Lung microvascular endothelial cell (primary cell): ENCODE measurements around the gene ACSF3. TPM values are rescaled to one million over a fixed set of nuclear protein-coding genes. Genes with fewer than 3 reads are reported as not detected.
A peak's percentile ranks its signal among the peaks of the same experiment; 100 is the strongest.

ENCODE experiments used
- DNase-seq, 2 donors: peaks; one replicate each; pipeline versions ENCODE4 v3.0.0 to v3.0.0-alpha.2; 2010; ENCODE audit warnings: low read depth in 2 of 2
- total RNA-seq: library from RNA; depleted of rRNA; stranded (reverse); fragments of >200 nt; gene quantifications from 2 replicates; pipeline ENCODE4 v1.2.1, GENCODE V29; 2014

ACSF3 gene
- total RNA-seq, 1 donor from 2014 or later = 13.9 TPM

GRCh38 chr16:89200124-89200849 lies 106.6 kb downstream of the ACSF3 start, which contains the start of gene SLC22A31:
Gene SLC22A31, minus strand, starts transcription at chr16:89200537. Its CDS starts 36 bp downstream, at chr16:89200501.
- no peak for DNase-seq

- DNase-seq = no peak
These were observed 107.3 kb downstream of the ACSF3 start for GRCh38 chr16:89200850-89201411.

DNA sequence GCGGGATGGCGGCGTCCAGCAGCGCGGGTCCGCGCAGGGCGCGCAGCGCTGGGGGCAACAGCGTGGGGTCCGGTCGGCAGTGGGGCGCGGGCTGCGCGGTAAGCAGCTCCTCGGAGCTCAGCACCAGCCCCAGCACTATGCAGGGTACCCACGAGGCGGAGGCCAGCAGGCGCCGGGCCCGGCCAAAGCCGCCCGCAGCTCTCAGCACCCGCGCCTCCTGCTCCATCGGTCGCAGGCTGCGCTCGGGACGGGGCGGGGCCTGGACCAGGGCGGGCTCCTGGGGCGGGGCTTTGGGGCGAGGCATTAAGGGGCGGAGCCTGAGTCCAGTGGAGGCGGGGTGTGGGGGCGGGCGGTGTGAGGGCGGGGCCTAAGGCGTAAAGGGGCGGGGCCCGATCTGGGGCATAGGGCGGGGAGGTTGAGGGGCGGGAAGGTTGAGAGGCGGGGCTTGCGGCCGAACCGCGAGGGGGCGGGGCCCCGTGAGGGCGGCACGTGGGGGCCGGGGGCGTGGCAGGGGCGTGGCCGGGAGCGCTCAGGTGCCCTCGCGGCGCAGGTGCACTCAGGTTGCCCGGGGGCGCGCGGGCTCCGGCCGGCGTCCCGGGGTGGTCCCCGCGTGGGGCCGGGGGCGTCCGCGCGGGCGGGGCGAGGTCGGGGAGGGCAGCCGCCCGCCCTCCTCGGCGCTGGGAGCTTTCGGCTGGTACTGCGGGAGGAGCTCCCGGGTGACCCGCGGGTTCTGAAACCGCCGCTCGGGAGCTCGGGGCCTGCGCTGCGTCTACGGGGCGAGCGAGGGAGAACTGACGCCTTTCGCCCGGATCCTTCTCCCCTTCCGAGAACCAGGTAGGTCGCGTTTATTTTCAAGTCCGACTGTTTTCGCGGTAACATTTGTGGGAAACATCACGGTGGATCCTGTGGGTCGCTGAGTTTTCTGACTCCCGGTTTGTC lies 108.1 kb downstream of the ACSF3 start:
- DNase-seq = peak; percentile 64 to 74

DNA sequence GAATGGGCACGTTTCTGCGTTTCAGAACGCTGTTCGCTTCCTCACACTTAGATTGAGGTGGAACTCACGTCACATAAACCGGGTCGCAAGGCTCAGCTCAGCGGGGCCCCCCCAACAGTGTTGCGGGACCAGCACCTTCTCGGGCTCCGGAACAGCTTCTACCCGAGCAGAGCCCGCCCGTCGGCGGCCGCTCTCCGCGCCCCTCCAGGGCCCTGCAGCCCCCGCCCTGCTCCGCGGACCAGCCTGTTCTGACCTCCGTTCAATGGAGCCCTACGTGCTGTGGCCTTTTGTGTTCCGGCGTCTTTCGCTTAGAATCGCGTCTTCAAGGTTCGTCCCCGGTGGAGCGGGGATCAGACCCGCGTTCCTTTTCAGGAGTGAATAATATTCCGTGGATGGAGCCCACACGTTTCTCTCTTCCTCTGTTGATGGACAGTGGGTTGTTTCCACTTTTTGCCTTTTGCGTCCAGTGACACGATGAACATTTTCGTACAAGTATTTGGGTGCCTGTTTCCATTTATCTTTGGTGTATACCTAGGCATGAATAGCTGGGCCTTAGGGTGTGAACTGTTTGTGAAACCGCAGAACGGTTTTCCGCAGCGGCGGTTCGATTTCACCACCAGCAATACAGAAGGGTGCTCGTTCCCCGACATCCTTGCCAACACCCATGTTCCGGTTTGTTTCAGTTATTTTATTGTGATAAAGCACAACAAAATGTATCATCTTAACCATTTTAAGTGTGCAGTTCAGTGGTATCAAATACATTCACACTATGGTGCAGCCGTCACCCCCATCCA lies 109.0 kb downstream of the ACSF3 start:
- DNase-seq = no peak

Other genes starting within 250 kb of the ACSF3 start
- gene GALNS, start 236.9 kb upstream of the ACSF3 start, total RNA-seq = 12.0 and 17.1 TPM in 2 replicates
- gene TRAPPC2L, start 236.7 kb upstream of the ACSF3 start, total RNA-seq = 35.9 and 49.5 TPM in 2 replicates
- gene PABPN1L, start 227.2 kb upstream of the ACSF3 start, total RNA-seq = not detected in 2 replicates
- gene CBFA2T3, start 116.6 kb upstream of the ACSF3 start, total RNA-seq = not detected in 2 replicates
- under 0.01 TPM in 2 replicates for gene CDH15, start 77.9 kb downstream of the ACSF3 start, total RNA-seq
- under 0.01 TPM in 1 of 2 replicates, not detected in the other for gene SLC22A31, start 106.7 kb downstream of the ACSF3 start, total RNA-seq
- 6.3 and 8.7 TPM in 2 replicates for gene ZNF778, start 123.9 kb downstream of the ACSF3 start, total RNA-seq